Liver (tissue), 9 donors: Measurements from ENCODE around the gene B3GAT1. TPM values are rescaled to one million over a fixed set of nuclear protein-coding genes. Genes with fewer than 3 reads are reported as not detected.

Source experiments
- DNase-seq: peaks from one replicate; pipeline ENCODE4 v3.0.0-alpha.2; 2017; ENCODE audit warnings: low spot score
- H3K27ac ChIP-seq, 2 donors: one replicate each; pipeline ENCODE4 v1.7.0; 2013; ENCODE audit warnings: inconsistent platforms in 2 of 2, low read length in 2 of 2, control low read depth in 1 of 2, low read depth in 1 of 2, mild to moderate bottlenecking in 1 of 2
- H3K27me3 ChIP-seq, 4 donors: one replicate each; pipeline versions ENCODE4 v1.6.1 to v1.7.0; 2013; ENCODE audit warnings: low read length in 3 of 4, inconsistent platforms in 1 of 4, mild to moderate bottlenecking in 1 of 4, moderate library complexity in 1 of 4; ENCODE audit not compliant: control insufficient read depth in 4 of 4, insufficient read depth in 4 of 4
- H3K36me3 ChIP-seq, 4 donors: one replicate each; pipeline versions ENCODE4 v1.6.1 to v1.7.0; 2013; ENCODE audit warnings: low read length in 3 of 4, mild to moderate bottlenecking in 3 of 4, low read depth in 1 of 4, moderate library complexity in 1 of 4; ENCODE audit not compliant: control insufficient read depth in 4 of 4, insufficient read depth in 3 of 4
- H3K4me1 ChIP-seq, 4 donors: one replicate each; pipeline versions ENCODE4 v1.6.1 to v1.7.0; 2013; ENCODE audit warnings: low read length in 3 of 4, mild to moderate bottlenecking in 3 of 4, moderate library complexity in 1 of 4; ENCODE audit not compliant: control insufficient read depth in 4 of 4, insufficient read depth in 4 of 4
- H3K4me3 ChIP-seq, 3 donors: one replicate each; pipeline versions ENCODE4 v1.6.1 to v1.7.0; 2013; ENCODE audit warnings: low read length in 3 of 3, control low read depth in 1 of 3, low read depth in 1 of 3, mild to moderate bottlenecking in 1 of 3
- H3K9ac ChIP-seq, 2 donors: one replicate each; pipeline ENCODE4 v1.7.0; 2013; ENCODE audit warnings: low read length in 2 of 2, mild to moderate bottlenecking in 2 of 2, moderate library complexity in 2 of 2, control low read depth in 1 of 2, low read depth in 1 of 2
- H3K9me3 ChIP-seq, 4 donors: one replicate each; pipeline versions ENCODE4 v1.6.1 to v1.7.0; 2013; ENCODE audit warnings: low read length in 3 of 4; ENCODE audit not compliant: control insufficient read depth in 4 of 4
- EGR1 ChIP-seq, 2 donors: IDR thresholded peaks; 2 replicates each; pipeline ENCODE4 v1.6.1; 2016 to 2018; ENCODE audit warnings: antibody characterized with exemption in 2 of 2, low read depth in 2 of 2
- FOXA1 ChIP-seq: IDR thresholded peaks from 2 replicates; pipeline ENCODE4 v1.6.1; 2016; ENCODE audit warnings: antibody characterized with exemption
- GABPA ChIP-seq, 2 donors: IDR thresholded peaks in 1 of 2; conservative IDR thresholded peaks in 1 of 2; 2 replicates each; pipeline ENCODE4 v1.6.1; 2016; ENCODE audit warnings: antibody characterized with exemption in 2 of 2, mild to moderate bottlenecking in 1 of 2, moderate library complexity in 1 of 2
- HNF4A ChIP-seq, 2 donors: conservative IDR thresholded peaks; 2 replicates each; pipeline ENCODE4 v1.6.1; 2016; ENCODE audit warnings: antibody characterized with exemption in 2 of 2, mild to moderate bottlenecking in 2 of 2
- HNF4G ChIP-seq: IDR thresholded peaks from 2 replicates; pipeline ENCODE4 v1.6.1; 2016; ENCODE audit warnings: antibody characterized with exemption
- NR2F2 ChIP-seq: IDR thresholded peaks from 2 replicates; pipeline ENCODE4 v1.6.1; 2016; ENCODE audit warnings: antibody characterized with exemption
- RXRA ChIP-seq, 2 donors: IDR thresholded peaks; 2 replicates each; pipeline ENCODE4 v1.6.1; 2017 to 2018; ENCODE audit warnings: antibody characterized with exemption in 2 of 2, mild to moderate bottlenecking in 1 of 2
- SP1 ChIP-seq: IDR thresholded peaks from 2 replicates; pipeline ENCODE4 v1.6.1; 2018; ENCODE audit warnings: antibody characterized with exemption, mild to moderate bottlenecking
- TAF1 ChIP-seq: conservative IDR thresholded peaks from 2 replicates; pipeline ENCODE4 v1.6.1; 2016; ENCODE audit warnings: antibody characterized with exemption, mild to moderate bottlenecking
- YY1 ChIP-seq: IDR thresholded peaks from 2 replicates; pipeline ENCODE4 v1.6.1; 2016; ENCODE audit warnings: antibody characterized with exemption, mild to moderate bottlenecking
- WGBS: extraction: QIAGEN DNeasy Blood & Tissue Kit; methylation state at CpG from one replicate; pipeline ENCODE4 v1.1.7; 2013; 5-methylcytosine and 5-hydroxymethylcytosine counted together
- polyA plus RNA-seq, 2 donors: library from polyadenylated mRNA; stranded (reverse) in 1 of 2; unstranded in 1 of 2; fragments of 200-250 nt in 1 of 2; fragments of >200 nt in 1 of 2; fragmentation: Nextera tagmentation in 1 of 2; extraction: Ambion mirVana in 1 of 2; gene quantifications; one replicate each; pipeline versions ENCODE4 v1.2.1 to v1.2.3, GENCODE V29; 2013 to 2015
- total RNA-seq, 2 donors: library from RNA; depleted of rRNA; stranded (reverse); fragments of >200 nt; gene quantifications; one replicate each; pipeline ENCODE4 v1.2.3, GENCODE V29; 2014
- TF ChIP-seq, protein P1 (sequence below): IDR thresholded peaks from 2 replicates; pipeline ENCODE4 v1.6.1; 2016; ENCODE audit warnings: antibody characterized with exemption, mild to moderate bottlenecking
- TF ChIP-seq, protein P2 (sequence below): IDR thresholded peaks from 2 replicates; pipeline ENCODE4 v1.6.1; 2016; ENCODE audit warnings: antibody characterized with exemption
- TF ChIP-seq, protein P3 (sequence below): fragments of 150-350 bp; IDR thresholded peaks from 2 replicates; pipeline ENCODE4 v1.5.1; 2017; ENCODE audit warnings: improper control_type of control experiment, low read depth, low read length; ENCODE audit not compliant: missing input control
- TF ChIP-seq, protein P4 (sequence below): IDR thresholded peaks from 2 replicates; pipeline ENCODE4 v1.6.1; 2016; ENCODE audit warnings: antibody characterized with exemption
- TF ChIP-seq, protein P5 (sequence below): IDR thresholded peaks from 2 replicates; pipeline ENCODE4 v1.6.1; 2016; ENCODE audit warnings: antibody characterized with exemption
- donor health status: healthy.
- donor health status: healthy.
- donor health status: healthy.
- donor health status: healthy.
- donor health status: healthy.

Gene B3GAT1
- total and polyA plus RNA-seq, 4 donors = 0.13 to 6.6 (median 0.25) TPM; not detected in 1

DNA sequence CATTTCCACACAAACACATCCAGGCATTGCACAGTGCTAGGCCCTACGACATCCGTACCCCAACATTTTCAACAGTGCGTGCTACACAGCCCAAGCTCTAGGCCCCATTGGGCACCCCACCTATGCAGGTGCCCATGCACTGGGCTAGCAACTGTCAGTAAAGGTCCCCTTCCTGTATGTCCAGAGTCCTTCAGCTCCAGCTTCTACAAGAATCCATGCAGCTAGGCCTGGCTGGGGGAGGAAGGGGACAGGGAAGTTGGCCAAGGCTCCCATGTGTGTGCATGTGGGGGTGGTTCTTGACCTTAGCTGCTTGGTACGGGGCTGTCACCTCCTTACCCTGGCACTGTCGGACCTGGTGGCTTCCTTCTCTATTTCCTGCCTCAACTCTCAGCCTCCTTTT, 1.3 kb downstream of the B3GAT1 start:
- Histone ChIP-seq H3K9me3 (no peaks in the 10 kb centered on the region), H3K27me3 (no peaks in the 10 kb centered on the region), H3K27ac (no peak overlapping the region), H3K9ac (no peak overlapping the region), H3K4me3 (peak overlapping the region in 1 of 3 donors; percentile 73), H3K36me3 (no peaks in the 10 kb centered on the region), H3K4me1 (peaks cover 0 to 41% (median 18%) of the 10 kb centered on the region in 4 donors)
- TF ChIP-seq, protein P1, sequence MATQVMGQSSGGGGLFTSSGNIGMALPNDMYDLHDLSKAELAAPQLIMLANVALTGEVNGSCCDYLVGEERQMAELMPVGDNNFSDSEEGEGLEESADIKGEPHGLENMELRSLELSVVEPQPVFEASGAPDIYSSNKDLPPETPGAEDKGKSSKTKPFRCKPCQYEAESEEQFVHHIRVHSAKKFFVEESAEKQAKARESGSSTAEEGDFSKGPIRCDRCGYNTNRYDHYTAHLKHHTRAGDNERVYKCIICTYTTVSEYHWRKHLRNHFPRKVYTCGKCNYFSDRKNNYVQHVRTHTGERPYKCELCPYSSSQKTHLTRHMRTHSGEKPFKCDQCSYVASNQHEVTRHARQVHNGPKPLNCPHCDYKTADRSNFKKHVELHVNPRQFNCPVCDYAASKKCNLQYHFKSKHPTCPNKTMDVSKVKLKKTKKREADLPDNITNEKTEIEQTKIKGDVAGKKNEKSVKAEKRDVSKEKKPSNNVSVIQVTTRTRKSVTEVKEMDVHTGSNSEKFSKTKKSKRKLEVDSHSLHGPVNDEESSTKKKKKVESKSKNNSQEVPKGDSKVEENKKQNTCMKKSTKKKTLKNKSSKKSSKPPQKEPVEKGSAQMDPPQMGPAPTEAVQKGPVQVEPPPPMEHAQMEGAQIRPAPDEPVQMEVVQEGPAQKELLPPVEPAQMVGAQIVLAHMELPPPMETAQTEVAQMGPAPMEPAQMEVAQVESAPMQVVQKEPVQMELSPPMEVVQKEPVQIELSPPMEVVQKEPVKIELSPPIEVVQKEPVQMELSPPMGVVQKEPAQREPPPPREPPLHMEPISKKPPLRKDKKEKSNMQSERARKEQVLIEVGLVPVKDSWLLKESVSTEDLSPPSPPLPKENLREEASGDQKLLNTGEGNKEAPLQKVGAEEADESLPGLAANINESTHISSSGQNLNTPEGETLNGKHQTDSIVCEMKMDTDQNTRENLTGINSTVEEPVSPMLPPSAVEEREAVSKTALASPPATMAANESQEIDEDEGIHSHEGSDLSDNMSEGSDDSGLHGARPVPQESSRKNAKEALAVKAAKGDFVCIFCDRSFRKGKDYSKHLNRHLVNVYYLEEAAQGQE = no peak
- no peak for TF ChIP-seq HNF4G
- no peak for TF ChIP-seq FOXA1
- TF ChIP-seq HNF4A (conservative IDR thresholded peaks at IDR 0.05) = no peak
- TF ChIP-seq, protein P2, sequence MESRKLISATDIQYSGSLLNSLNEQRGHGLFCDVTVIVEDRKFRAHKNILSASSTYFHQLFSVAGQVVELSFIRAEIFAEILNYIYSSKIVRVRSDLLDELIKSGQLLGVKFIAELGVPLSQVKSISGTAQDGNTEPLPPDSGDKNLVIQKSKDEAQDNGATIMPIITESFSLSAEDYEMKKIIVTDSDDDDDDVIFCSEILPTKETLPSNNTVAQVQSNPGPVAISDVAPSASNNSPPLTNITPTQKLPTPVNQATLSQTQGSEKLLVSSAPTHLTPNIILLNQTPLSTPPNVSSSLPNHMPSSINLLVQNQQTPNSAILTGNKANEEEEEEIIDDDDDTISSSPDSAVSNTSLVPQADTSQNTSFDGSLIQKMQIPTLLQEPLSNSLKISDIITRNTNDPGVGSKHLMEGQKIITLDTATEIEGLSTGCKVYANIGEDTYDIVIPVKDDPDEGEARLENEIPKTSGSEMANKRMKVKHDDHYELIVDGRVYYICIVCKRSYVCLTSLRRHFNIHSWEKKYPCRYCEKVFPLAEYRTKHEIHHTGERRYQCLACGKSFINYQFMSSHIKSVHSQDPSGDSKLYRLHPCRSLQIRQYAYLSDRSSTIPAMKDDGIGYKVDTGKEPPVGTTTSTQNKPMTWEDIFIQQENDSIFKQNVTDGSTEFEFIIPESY = no peak
- TF ChIP-seq, protein P3, sequence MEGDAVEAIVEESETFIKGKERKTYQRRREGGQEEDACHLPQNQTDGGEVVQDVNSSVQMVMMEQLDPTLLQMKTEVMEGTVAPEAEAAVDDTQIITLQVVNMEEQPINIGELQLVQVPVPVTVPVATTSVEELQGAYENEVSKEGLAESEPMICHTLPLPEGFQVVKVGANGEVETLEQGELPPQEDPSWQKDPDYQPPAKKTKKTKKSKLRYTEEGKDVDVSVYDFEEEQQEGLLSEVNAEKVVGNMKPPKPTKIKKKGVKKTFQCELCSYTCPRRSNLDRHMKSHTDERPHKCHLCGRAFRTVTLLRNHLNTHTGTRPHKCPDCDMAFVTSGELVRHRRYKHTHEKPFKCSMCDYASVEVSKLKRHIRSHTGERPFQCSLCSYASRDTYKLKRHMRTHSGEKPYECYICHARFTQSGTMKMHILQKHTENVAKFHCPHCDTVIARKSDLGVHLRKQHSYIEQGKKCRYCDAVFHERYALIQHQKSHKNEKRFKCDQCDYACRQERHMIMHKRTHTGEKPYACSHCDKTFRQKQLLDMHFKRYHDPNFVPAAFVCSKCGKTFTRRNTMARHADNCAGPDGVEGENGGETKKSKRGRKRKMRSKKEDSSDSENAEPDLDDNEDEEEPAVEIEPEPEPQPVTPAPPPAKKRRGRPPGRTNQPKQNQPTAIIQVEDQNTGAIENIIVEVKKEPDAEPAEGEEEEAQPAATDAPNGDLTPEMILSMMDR = no peak
- TF ChIP-seq RXRA (IDR thresholded peaks at IDR 0.05) = no peak
- TF ChIP-seq YY1 = no peak
- TF ChIP-seq, protein P4, sequence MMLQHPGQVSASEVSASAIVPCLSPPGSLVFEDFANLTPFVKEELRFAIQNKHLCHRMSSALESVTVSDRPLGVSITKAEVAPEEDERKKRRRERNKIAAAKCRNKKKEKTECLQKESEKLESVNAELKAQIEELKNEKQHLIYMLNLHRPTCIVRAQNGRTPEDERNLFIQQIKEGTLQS = no peak
- TF ChIP-seq NR2F2 = no peak
- no peak for TF ChIP-seq EGR1 (IDR thresholded peaks at IDR 0.05; ENCODE audit: low read depth in 2 of 2)
- no peak for TF ChIP-seq SP1
- no peak for TF ChIP-seq TAF1
- TF ChIP-seq GABPA (IDR thresholded peaks at IDR 0.05 in 1 of 2, conservative IDR thresholded peaks at IDR 0.05 in 1 of 2) = no peak
- TF ChIP-seq, protein P5, sequence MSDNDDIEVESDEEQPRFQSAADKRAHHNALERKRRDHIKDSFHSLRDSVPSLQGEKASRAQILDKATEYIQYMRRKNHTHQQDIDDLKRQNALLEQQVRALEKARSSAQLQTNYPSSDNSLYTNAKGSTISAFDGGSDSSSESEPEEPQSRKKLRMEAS = no peak
- WGBS = 69% methylated on average over 5 of the region's 5 CpGs
- DNase-seq = no peak
